Measurements from ENCODE around the gene NGFR. TPM values are rescaled to one million over a fixed set of nuclear protein-coding genes. Genes with fewer than 3 reads are reported as not detected.

The NGFR gene
- total RNA-seq, 2 donors from 2014 or later = 13.9 to 22.5 TPM

DNA sequence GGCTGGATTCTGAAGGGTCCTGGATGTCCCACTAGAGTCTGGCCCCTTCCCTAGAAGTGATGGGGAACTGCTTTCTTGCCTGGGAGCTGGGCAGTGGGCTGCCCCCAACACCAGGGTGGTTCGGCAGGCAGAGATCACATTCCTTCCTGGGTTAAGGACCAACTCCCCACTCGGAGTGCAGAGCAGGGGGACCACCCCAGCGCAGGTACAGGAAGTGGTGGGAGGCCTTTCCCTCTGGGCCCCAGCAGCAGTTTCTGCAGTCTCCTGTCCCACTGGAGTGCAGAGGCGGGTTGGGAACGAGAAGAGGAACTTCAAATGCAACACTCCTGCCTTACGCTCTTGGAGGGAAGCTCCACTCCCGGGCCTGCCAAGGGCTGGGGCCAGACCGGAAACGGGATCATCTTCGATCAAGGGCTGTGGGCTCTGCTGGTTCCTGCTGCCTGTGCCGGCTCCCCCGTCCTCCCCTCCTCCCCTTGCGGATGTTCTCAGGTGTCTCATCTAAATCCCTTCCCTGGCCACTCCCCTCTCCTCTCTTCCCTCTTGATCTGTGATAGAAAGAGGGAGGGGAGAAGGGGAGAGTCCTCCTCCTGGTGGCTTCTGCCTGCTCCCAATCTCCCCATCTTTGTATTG is 9.0 kb upstream of the NGFR start:
- ATAC-seq (ENCODE audit: insufficient number of reproducible peaks, low FRiP score, low read depth) = no peak
- Histone ChIP-seq H3K27ac (no peak overlapping the region), H3K4me3 (no peak overlapping the region), H3K9me3 (no peaks in the 10 kb centered on the region), H3K36me3 (no peaks in the 10 kb centered on the region), H3K27me3 (replicated peaks; ENCODE audit: insufficient read depth) (no peaks in the 10 kb centered on the region), H3K4me1 (ENCODE audit: control insufficient read depth in 1 of 2, low read depth in 2 of 2) (no peaks in the 10 kb centered on the region)
- no peak for TF ChIP-seq CTCF (IDR thresholded peaks at IDR 0.05)
- no peak for DNase-seq (ENCODE audit: low spot score)

GRCh38 chr17:49487183-49487582 is 7.9 kb upstream of the NGFR start:
- H3K4me1 ChIP-seq (ENCODE audit: control insufficient read depth in 1 of 2, low read depth in 2 of 2) = no peaks in the 10 kb centered on the region
- H3K9me3 ChIP-seq = no peaks in the 10 kb centered on the region
- H3K27me3 ChIP-seq (replicated peaks; ENCODE audit: insufficient read depth) = no peaks in the 10 kb centered on the region
- ATAC-seq (ENCODE audit: insufficient number of reproducible peaks, low FRiP score, low read depth) = no peak
- no peaks in the 10 kb centered on the region for H3K36me3 ChIP-seq
- no peak overlapping the region for H3K4me3 ChIP-seq
- DNase-seq (ENCODE audit: low spot score) = no peak
- no peak overlapping the region for H3K27ac ChIP-seq
- no peak for TF ChIP-seq CTCF (IDR thresholded peaks at IDR 0.05)

DNA sequence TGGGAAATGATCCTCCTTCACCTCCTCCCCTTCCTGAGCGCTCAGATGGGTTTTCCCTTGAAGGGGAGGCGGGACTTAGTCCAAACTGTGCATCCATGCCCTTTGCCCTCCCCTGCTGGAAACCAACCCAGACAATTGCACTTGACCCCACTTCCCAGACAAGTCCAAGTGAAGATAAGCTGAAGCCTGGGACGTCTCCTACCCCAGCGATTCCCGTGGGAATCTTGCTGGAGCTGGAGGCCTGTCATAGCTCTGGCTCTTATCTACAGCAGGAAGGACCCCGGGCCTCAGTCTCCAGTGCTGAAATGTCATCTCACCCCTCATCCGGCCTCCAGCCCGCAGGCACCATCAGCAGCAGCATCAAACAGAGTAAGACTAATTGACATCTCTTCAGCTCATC is 6.5 kb upstream of the NGFR start:
- no peak for DNase-seq (ENCODE audit: low spot score)
- no peaks in the 10 kb centered on the region for H3K9me3 ChIP-seq
- no peak overlapping the region for H3K4me3 ChIP-seq
- no peak for ATAC-seq (ENCODE audit: insufficient number of reproducible peaks, low FRiP score, low read depth)
- no peak for TF ChIP-seq CTCF (IDR thresholded peaks at IDR 0.05)
- H3K27ac ChIP-seq = no peak overlapping the region
- no peaks in the 10 kb centered on the region for H3K4me1 ChIP-seq (ENCODE audit: control insufficient read depth in 1 of 2, low read depth in 2 of 2)
- no peaks in the 10 kb centered on the region for H3K36me3 ChIP-seq
- no peaks in the 10 kb centered on the region for H3K27me3 ChIP-seq (replicated peaks; ENCODE audit: insufficient read depth)

DNA sequence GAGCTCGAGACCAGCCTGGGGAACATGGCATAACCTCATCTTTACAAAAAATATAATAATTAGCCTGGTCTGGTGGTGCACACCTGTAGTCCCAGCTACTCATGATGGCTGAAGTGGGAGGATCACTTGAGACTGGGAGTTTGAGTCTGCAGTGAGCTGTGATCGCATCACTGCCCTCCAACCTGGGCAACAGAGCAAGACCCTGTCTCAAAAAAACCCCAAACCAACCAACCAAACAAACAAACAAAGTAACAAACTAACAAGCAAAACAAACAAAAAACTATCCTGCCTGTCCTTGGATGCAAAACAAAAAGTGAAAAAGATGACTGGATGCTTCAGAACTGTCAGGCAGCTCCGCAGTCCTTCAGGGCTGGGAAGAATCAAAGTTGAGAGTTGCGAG is 5.7 kb upstream of the NGFR start:
- Histone ChIP-seq H3K27me3 (replicated peaks; ENCODE audit: insufficient read depth) (no peaks in the 10 kb centered on the region), H3K4me1 (ENCODE audit: control insufficient read depth in 1 of 2, low read depth in 2 of 2) (no peaks in the 10 kb centered on the region), H3K9me3 (no peaks in the 10 kb centered on the region), H3K4me3 (no peak overlapping the region), H3K27ac (no peak overlapping the region), H3K36me3 (no peaks in the 10 kb centered on the region)
- no peak for TF ChIP-seq CTCF (IDR thresholded peaks at IDR 0.05)
- no peak for ATAC-seq (ENCODE audit: insufficient number of reproducible peaks, low FRiP score, low read depth)
- no peak for DNase-seq (ENCODE audit: low spot score)

DNA sequence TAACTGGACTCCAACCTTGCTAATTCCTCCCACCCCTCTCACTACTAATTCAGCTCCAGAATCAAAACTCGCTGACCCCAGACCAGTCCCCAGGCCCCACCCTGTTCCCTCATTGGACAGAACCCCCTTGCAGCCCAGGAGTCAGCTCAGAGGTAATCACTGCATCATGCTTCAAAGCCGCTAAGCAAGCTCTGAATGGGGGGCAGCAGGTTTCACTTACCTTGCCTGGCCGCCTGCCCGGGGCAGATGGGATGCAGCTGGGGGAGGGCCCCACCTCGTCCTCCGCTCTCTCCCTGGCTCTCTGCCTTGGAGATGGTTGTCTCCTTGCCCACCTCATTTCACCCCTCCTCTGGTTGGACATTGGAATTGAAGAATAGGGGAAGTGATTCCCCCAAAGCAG is 4.8 kb upstream of the NGFR start:
- no peak for ATAC-seq (ENCODE audit: insufficient number of reproducible peaks, low FRiP score, low read depth)
- no peak overlapping the region for H3K27ac ChIP-seq
- peaks cover under 1 to 1% of the 10 kb centered on the region in 2 donors for H3K4me1 ChIP-seq (ENCODE audit: control insufficient read depth in 1 of 2, low read depth in 2 of 2)
- no peak overlapping the region for H3K4me3 ChIP-seq
- H3K27me3 ChIP-seq (replicated peaks; ENCODE audit: insufficient read depth) = no peaks in the 10 kb centered on the region
- TF ChIP-seq CTCF (IDR thresholded peaks at IDR 0.05) = no peak
- no peaks in the 10 kb centered on the region for H3K9me3 ChIP-seq
- DNase-seq (ENCODE audit: low spot score) = no peak
- no peaks in the 10 kb centered on the region for H3K36me3 ChIP-seq

Measured in thoracic aorta (tissue), 2 donors.